Measurements from ENCODE around the gene PLOD1. TPM values are rescaled to one million over a fixed set of nuclear protein-coding genes. Genes with fewer than 3 reads are reported as not detected.

PLOD1 gene
- total and polyA plus RNA-seq, 12 donors = 27.3 to 102 (median 48.5) TPM

DNA sequence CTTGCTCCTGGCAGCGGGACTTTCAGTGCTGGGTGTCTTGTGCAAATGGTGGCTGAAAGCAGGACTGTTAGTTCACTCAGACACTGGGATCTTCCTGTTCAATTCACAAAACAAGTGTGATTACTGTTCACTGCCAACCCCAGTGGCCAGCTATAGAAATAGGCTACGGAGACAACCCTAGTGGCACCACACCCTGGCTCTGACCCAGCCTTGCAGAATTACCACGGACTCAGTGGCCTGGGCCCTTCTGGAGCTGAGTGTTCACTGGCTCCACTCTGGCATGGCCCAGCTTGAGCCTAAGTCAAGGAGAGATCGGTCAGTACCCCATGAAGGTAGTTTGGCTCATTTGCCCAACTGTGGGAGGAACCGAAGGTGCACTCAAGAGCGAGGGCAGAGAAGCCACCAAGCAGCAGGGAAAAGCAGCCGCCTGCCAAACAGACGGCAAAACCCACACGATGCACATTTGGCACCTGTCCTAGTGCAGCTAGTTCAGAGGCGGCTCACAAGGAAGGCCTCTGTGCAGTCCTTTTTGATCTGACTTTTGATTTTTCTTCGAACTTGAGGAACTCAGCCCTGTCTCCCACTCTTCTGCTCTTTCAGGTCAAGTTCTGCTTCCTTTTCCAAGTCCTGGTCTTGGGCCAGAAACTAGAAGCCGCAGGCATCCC, 14.1 kb upstream of the PLOD1 start:
- Histone ChIP-seq H3K27me3 (no peaks in the 10 kb centered on the region), H3K9me3 (no peaks in the 10 kb centered on the region), H3K36me3 (peaks cover 0 to 77% (median 17%) of the 10 kb centered on the region in 9 donors), H3K4me1 (peaks cover 28 to 76% (median 70%) of the 10 kb centered on the region in 9 donors), H3K4me3 (no peak overlapping the region), H3K27ac (peak overlapping the region in 8 of 10 donors; percentile 26 to 81 (median 44))
- peak in 5 of 8 donors; percentile 10 to 51 (median 22) for ATAC-seq
- no peak for DNase-seq
- WGBS, 2 donors = 43 to 56% methylated on average over 12 of the region's 12 CpGs
- TF ChIP-seq, protein P1, sequence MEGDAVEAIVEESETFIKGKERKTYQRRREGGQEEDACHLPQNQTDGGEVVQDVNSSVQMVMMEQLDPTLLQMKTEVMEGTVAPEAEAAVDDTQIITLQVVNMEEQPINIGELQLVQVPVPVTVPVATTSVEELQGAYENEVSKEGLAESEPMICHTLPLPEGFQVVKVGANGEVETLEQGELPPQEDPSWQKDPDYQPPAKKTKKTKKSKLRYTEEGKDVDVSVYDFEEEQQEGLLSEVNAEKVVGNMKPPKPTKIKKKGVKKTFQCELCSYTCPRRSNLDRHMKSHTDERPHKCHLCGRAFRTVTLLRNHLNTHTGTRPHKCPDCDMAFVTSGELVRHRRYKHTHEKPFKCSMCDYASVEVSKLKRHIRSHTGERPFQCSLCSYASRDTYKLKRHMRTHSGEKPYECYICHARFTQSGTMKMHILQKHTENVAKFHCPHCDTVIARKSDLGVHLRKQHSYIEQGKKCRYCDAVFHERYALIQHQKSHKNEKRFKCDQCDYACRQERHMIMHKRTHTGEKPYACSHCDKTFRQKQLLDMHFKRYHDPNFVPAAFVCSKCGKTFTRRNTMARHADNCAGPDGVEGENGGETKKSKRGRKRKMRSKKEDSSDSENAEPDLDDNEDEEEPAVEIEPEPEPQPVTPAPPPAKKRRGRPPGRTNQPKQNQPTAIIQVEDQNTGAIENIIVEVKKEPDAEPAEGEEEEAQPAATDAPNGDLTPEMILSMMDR (IDR thresholded peaks at IDR 0.05) = no peak
- intact Hi-C loops (cut with DNase I) = no loop called here

DNA sequence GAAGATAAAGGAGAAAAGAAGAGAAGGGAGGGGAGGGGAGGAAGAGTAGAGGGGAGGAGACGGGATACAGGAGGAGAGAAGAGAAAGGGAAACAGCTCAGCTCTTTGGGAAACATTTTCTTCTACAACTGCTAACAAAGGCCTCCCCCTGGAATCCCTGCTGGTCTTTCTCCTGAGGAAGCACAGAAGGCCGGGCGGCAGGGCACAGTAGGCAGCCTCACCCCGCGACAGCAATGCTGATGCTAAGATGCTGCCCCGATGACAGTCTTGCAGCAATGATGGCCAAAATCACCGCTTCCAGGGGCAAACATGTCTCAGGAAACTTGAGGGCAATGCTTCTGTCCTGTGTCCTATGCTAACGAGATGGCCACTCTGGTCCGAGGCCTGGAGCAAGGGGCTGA, 13.5 kb upstream of the PLOD1 start:
- peaks cover 0 to 77% (median 17%) of the 10 kb centered on the region in 9 donors for H3K36me3 ChIP-seq
- TF ChIP-seq, protein P1 (IDR thresholded peaks at IDR 0.05) = no peak
- intact Hi-C loops (cut with DNase I) = no loop called here
- WGBS, 2 donors = 82 to 84% methylated on average over 9 of the region's 9 CpGs
- DNase-seq (no peak), ATAC-seq (no peak)
- H3K27ac ChIP-seq = peak overlapping the region in 7 of 10 donors; percentile 26 to 81 (median 47)
- no peaks in the 10 kb centered on the region for H3K9me3 ChIP-seq
- H3K4me1 ChIP-seq = peaks cover 28 to 78% (median 70%) of the 10 kb centered on the region in 9 donors
- no peaks in the 10 kb centered on the region for H3K27me3 ChIP-seq
- no peak overlapping the region for H3K4me3 ChIP-seq

DNA sequence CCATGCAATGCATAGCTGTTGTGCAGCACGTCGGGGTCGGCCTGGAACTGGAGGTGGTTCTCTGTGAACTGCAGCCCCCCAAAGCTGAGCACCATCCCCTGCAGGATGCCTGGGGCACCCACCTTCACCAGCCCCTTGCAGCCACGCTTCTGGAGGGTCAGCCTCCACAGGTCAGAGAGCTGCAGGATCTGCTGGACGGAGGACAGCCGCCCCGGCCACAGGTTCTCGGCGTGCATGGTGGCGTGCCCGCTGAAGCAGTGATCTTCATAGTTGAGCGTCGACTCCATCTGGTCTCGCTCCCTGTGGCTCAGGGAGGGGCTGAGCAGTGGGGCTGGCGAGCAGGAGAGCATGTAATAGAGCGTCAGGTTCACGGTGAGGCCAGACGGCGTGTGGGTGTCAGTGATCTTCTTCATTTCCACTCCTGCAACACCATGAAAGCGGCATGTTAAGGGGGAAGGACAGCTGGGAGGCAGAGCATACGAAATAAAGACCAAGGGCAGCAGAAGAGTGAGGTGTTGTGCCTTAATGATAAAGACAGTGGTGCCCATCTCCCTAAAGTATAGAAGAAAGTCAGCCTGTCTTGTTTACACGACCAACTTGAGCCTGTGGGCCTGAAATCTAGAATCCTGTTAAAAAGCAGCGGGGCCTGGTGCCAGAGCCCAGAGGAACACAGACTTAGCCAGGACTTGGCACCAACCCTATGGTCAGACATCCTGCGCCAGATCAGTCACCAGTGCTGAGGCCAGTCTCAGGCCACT, 11.3 kb upstream of the PLOD1 start:
- intact Hi-C loops (cut with DNase I) = no loop called here
- Histone ChIP-seq H3K36me3 (peaks cover 0 to 58% (median 10%) of the 10 kb centered on the region in 9 donors), H3K9me3 (no peaks in the 10 kb centered on the region), H3K4me1 (peaks cover 28 to 88% (median 77%) of the 10 kb centered on the region in 9 donors), H3K4me3 (peak overlapping the region in 2 of 10 donors; percentile 61 to 62), H3K27me3 (no peaks in the 10 kb centered on the region), H3K27ac (peak overlapping the region in 3 of 10 donors; percentile 37 to 47 (median 37))
- ATAC-seq (no peak), DNase-seq (no peak)
- TF ChIP-seq, protein P1 (IDR thresholded peaks at IDR 0.05) = no peak
- 85 to 86% methylated on average over 24 of the region's 24 CpGs for WGBS, 2 donors

DNA sequence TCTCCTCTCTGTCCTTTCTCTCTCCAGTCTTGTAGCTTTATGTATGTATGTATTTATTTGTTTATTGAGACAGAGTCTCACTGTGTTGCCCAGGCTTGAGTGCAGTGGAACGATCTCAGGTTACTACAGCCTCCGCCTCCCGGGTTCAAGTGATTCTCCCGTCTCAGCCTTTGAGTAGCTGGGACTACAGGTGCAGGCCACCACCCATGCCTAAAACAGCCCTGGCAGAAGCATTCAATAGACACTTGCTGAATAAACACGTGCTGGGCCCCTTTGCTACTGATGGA, 10.7 kb upstream of the PLOD1 start:
- Histone ChIP-seq H3K9me3 (no peaks in the 10 kb centered on the region), H3K36me3 (peaks cover 0 to 53% (median 10%) of the 10 kb centered on the region in 9 donors), H3K27ac (peak overlapping the region in 3 of 10 donors; percentile 37 to 47 (median 37)), H3K4me3 (peak overlapping the region in 4 of 10 donors; percentile 61 to 63 (median 62)), H3K4me1 (peaks cover 23 to 87% (median 74%) of the 10 kb centered on the region in 9 donors), H3K27me3 (no peaks in the 10 kb centered on the region)
- TF ChIP-seq, protein P1 (IDR thresholded peaks at IDR 0.05) = no peak
- 62 to 70% methylated on average over 5 of the region's 5 CpGs for WGBS, 2 donors
- ATAC-seq = no peak
- intact Hi-C loops (cut with DNase I) = no loop called here
- no peak for DNase-seq
